ENCODE data around the gene GPM6B. TPM values are rescaled to one million over a fixed set of nuclear protein-coding genes. Genes with fewer than 3 reads are reported as not detected.

Gene GPM6B
- total RNA-seq, 1 experiment from 2014 or later = 225 TPM

DNA sequence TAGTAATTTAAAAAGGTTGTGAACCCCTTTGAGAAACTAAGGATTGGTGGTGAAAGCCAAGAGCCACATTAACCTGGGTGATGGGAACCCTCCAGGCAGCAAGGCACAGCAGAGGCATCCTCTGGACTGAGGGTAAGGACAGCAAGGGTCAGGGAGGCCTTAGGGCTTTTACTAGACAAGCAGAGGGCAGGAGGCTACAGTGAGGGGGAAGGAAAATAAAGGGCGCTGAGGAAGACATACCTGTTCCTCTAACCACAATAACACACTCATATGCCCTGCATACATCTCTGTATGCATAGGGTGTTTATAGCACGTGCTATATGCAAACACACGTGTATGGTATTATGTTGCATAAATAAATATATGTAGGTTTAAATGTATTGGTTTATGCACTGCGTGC, 18.7 kb downstream of the GPM6B start:
- no peak for DNase-seq
- Histone ChIP-seq H3K27me3 (ENCODE audit: control insufficient read depth, insufficient read depth, low read length) (no peaks in the 10 kb centered on the region), H3K36me3 (replicated peaks; ENCODE audit: control insufficient read depth, insufficient read depth, low read length) (no peaks in the 10 kb centered on the region), H3K4me3 (ENCODE audit: insufficient read depth, low read depth, low read length) (no peak overlapping the region)

GRCh38 chrX:13797512-13797911, 19.4 kb downstream of the GPM6B start:
- no peaks in the 10 kb centered on the region for H3K27me3 ChIP-seq (ENCODE audit: control insufficient read depth, insufficient read depth, low read length)
- H3K36me3 ChIP-seq (replicated peaks; ENCODE audit: control insufficient read depth, insufficient read depth, low read length) = no peaks in the 10 kb centered on the region
- no peak overlapping the region for H3K4me3 ChIP-seq (ENCODE audit: insufficient read depth, low read depth, low read length)
- DNase-seq = no peak

GRCh38 chrX:13794417-13794816, 22.5 kb downstream of the GPM6B start:
- no peak for DNase-seq
- no peaks in the 10 kb centered on the region for H3K36me3 ChIP-seq (replicated peaks; ENCODE audit: control insufficient read depth, insufficient read depth, low read length)
- no peaks in the 10 kb centered on the region for H3K27me3 ChIP-seq (ENCODE audit: control insufficient read depth, insufficient read depth, low read length)
- H3K4me3 ChIP-seq (ENCODE audit: insufficient read depth, low read depth, low read length) = no peak overlapping the region

DNA sequence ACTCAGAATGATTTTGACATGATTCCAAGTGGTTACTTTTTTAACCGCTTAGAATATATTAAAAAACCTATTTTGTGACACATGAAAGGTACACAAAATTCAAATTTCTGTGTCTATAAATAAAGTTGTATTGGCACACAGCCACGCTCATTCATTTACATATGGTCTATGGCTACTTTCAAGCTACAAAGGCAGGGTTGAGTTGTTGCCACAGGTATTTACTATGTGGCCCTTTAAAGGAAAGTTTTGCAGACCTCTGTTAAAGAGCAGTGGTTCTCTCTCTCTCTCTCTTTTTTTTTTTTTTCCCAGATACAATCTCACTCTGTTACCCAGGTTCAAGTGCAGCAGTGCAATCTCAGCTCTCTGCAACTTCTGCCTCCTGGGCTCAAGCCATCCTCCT, 23.0 kb downstream of the GPM6B start:
- Histone ChIP-seq H3K27me3 (ENCODE audit: control insufficient read depth, insufficient read depth, low read length) (no peaks in the 10 kb centered on the region), H3K4me3 (ENCODE audit: insufficient read depth, low read depth, low read length) (no peak overlapping the region), H3K36me3 (replicated peaks; ENCODE audit: control insufficient read depth, insufficient read depth, low read length) (no peaks in the 10 kb centered on the region)
- no peak for DNase-seq

DNA sequence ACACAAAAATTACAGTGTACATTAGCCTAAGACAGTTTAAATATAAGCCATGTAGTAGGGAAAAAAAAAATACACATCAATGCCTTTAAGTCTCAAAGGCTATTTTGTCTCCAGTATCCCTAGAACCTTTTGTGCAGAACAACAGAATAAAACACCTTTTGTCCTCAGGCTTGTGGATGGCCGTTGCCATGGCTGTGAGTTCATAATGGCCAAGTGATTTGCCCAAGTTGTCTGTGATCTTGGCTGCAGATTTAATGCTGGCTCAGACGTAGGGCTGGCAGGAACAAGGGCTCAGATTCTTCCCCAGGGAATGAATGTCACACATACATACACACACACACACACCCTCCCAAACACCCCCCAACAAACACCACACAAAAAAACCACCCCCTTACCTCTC, 25.3 kb downstream of the GPM6B start:
- Histone ChIP-seq H3K4me3 (ENCODE audit: insufficient read depth, low read depth, low read length) (no peak overlapping the region), H3K36me3 (replicated peaks; ENCODE audit: control insufficient read depth, insufficient read depth, low read length) (no peaks in the 10 kb centered on the region), H3K27me3 (ENCODE audit: control insufficient read depth, insufficient read depth, low read length) (no peaks in the 10 kb centered on the region)
- no peak for DNase-seq

DNA sequence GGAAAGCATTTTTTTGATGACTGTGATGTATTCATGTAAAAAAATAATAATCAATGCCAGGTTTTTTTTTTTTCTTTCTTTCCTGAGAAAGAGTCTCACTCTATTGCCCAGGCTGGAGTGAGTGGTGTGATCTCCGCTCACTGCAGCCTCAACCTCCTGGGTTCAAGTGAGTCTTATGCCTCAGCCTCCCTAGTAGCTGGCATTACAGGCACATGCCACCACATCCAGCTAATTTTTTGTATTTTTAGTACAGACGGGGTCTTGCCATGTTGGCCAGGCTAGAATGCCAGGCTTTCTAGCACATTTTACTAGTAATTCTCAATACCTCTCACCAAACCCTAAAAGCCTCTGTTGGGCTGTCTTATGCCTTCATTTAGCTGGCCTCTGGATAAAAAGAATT, 25.7 kb downstream of the GPM6B start:
- H3K36me3 ChIP-seq (replicated peaks; ENCODE audit: control insufficient read depth, insufficient read depth, low read length) = no peaks in the 10 kb centered on the region
- H3K27me3 ChIP-seq (ENCODE audit: control insufficient read depth, insufficient read depth, low read length) = no peaks in the 10 kb centered on the region
- DNase-seq = no peak
- no peak overlapping the region for H3K4me3 ChIP-seq (ENCODE audit: insufficient read depth, low read depth, low read length)

DNA sequence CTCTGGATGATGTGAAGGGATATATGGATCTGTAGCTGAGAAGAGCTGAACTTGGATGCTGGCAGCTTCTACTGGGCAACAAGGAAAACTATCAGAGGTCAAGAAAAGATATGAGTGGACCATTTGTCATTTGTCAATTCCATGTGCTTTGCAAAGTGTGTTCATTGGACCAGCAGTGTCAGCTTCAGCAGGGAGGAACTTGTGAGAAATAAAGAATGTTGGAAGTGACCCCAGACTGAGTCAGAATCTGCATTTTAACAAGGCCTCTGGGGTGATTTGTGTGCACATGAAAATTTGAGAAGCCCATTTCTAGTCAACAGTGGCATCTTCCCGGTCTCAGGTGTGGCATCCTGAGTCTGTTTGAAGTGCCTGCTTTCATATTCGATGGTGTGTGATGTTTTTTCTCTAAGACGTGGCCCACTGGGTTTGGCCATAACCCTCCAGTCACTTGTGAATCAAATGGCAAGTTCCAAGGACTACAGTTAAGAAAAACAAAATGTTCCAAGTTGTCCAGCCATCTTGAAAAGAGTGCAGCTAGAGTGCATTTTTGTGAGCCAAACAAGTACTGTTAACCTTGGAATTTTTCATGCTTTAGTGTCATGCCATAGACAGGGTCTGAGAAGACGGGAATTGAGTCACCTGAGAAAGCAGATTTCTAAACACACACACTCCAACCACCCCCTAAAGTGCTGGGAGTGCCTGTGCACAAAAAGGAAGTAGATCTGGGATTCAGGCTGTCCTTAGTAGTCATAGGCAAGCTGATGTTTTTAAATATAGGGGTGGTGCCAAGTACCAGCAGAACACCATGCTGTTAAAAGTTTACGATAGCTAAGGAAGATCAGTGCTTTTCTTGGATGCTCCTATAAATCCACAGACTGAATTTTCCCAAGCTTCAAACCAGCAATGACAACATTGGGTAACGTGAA, 26.4 kb downstream of the GPM6B start:
- no peak overlapping the region for H3K4me3 ChIP-seq (ENCODE audit: insufficient read depth, low read depth, low read length)
- no peaks in the 10 kb centered on the region for H3K27me3 ChIP-seq (ENCODE audit: control insufficient read depth, insufficient read depth, low read length)
- no peak for DNase-seq
- H3K36me3 ChIP-seq (replicated peaks; ENCODE audit: control insufficient read depth, insufficient read depth, low read length) = 0 out of 2 replicates have a peak, but pooled peaks cover under 1% of the 10 kb centered on the region

DNA sequence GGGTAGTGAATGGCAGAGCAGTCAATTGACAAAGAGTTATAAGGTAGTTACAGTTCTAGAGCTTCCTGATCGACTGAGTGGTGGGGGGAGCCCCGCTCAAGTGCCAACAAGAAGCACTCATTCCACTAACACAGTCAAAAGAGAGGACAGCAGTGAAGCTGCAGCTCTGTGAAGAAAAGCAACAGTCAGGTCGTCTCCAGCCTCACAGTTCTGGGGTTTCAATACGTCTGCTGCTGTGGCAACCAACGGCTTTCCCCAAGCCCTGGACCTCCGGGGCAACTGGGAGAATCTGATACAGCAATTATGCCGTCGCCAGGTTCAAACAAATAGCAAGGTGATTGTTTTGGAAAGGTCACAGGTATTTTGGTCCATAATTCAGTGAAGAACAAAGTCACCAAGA, 30.8 kb downstream of the GPM6B start:
- no peaks in the 10 kb centered on the region for H3K27me3 ChIP-seq (ENCODE audit: control insufficient read depth, insufficient read depth, low read length)
- peaks cover 14% of the 10 kb centered on the region for H3K36me3 ChIP-seq (replicated peaks; ENCODE audit: control insufficient read depth, insufficient read depth, low read length)

DNA sequence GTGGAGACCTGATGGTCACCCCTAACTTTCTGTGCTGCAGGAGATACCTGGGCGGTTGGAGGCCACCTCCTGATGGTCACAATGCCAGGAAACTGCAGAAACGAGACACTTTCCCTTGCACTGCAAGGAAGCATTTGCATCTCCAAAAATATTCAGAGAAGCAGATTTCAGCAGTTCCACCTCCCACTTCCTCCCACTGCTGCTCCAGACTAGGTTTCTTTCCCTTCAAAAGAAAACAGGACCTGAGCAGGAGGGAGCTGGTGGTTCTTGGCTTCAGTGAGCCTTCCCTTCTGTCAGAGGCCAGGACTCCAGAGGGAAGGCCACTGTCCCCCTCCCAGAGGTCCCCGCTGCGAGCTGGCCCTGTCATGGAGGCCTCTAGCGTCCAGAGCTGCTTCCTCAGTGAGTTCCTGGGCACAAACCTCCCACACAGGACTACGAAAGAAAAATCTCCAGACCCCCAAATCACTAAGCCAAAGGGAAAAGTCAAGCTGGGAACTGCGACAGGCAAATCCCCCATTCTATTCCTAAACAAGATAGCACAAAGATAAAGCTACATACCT, 35.9 kb downstream of the GPM6B start:
- DNase-seq = no peak
- Histone ChIP-seq H3K36me3 (replicated peaks; ENCODE audit: control insufficient read depth, insufficient read depth, low read length) (peaks cover 23% of the 10 kb centered on the region), H3K27me3 (ENCODE audit: control insufficient read depth, insufficient read depth, low read length) (no peaks in the 10 kb centered on the region), H3K4me3 (ENCODE audit: insufficient read depth, low read depth, low read length) (no peak overlapping the region)

More for the DNA sequence above, 30.8 kb downstream of the GPM6B start:
- no peak for DNase-seq
- H3K4me3 ChIP-seq (ENCODE audit: insufficient read depth, low read depth, low read length) = no peak overlapping the region

- no peaks in the 10 kb centered on the region for H3K27me3 ChIP-seq (ENCODE audit: control insufficient read depth, insufficient read depth, low read length)
- DNase-seq = peak; percentile 54
- peaks cover 24% of the 10 kb centered on the region for H3K36me3 ChIP-seq (replicated peaks; ENCODE audit: control insufficient read depth, insufficient read depth, low read length)
- H3K4me3 ChIP-seq (ENCODE audit: insufficient read depth, low read depth, low read length) = no peak overlapping the region
These were observed 38.0 kb downstream of the GPM6B start for GRCh38 chrX:13778916-13779315.

DNA sequence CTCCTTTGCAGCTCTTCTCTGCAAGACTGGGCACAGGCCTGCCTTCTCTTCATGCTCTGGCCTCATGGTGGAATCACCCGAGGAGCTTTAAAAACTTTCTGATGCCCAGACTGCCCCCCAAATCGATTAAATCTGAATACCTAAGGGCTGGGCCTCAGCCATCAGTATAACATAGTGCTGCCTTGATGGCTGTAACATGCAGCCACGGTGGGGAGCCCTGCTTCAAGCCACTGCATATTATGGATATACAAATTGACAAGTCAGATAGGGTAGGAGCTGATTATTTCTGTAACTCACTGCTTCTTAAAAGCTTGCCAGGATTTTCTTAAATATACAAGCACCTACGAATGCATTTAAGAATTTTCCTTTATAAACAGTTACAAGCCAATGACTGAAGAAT, 40.5 kb downstream of the GPM6B start:
- Histone ChIP-seq H3K36me3 (replicated peaks; ENCODE audit: control insufficient read depth, insufficient read depth, low read length) (peaks cover 22% of the 10 kb centered on the region), H3K4me3 (ENCODE audit: insufficient read depth, low read depth, low read length) (no peak overlapping the region), H3K27me3 (ENCODE audit: control insufficient read depth, insufficient read depth, low read length) (no peaks in the 10 kb centered on the region)
- no peak for DNase-seq

DNA sequence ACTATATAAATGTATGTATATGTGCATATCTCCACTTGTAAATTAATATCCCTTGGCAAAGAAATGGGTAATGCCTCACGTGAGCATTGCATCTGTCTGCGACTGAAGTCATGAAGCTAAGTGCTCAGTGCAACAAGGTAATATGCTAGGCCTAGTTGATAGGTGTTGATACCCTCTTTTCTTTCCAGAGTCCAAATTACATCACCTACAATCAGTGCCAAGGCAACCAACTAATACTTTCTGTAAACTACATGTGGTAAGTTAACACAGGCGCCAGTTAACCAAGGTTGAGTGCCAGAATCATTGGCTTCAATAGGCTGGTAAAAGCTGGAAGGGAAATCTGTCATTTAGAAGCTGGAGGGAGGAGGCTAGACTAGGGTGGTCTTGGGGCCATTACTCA, 41.1 kb downstream of the GPM6B start:
- no peaks in the 10 kb centered on the region for H3K27me3 ChIP-seq (ENCODE audit: control insufficient read depth, insufficient read depth, low read length)
- H3K4me3 ChIP-seq (ENCODE audit: insufficient read depth, low read depth, low read length) = no peak overlapping the region
- DNase-seq = no peak
- H3K36me3 ChIP-seq (replicated peaks; ENCODE audit: control insufficient read depth, insufficient read depth, low read length) = peaks cover 20% of the 10 kb centered on the region

- Histone ChIP-seq H3K4me3 (ENCODE audit: insufficient read depth, low read depth, low read length) (no peak overlapping the region), H3K27me3 (ENCODE audit: control insufficient read depth, insufficient read depth, low read length) (no peaks in the 10 kb centered on the region), H3K36me3 (replicated peaks; ENCODE audit: control insufficient read depth, insufficient read depth, low read length) (peaks cover 19% of the 10 kb centered on the region)
- no peak for DNase-seq
These were observed 42.2 kb downstream of the GPM6B start for GRCh38 chrX:13774696-13775095.

DNA sequence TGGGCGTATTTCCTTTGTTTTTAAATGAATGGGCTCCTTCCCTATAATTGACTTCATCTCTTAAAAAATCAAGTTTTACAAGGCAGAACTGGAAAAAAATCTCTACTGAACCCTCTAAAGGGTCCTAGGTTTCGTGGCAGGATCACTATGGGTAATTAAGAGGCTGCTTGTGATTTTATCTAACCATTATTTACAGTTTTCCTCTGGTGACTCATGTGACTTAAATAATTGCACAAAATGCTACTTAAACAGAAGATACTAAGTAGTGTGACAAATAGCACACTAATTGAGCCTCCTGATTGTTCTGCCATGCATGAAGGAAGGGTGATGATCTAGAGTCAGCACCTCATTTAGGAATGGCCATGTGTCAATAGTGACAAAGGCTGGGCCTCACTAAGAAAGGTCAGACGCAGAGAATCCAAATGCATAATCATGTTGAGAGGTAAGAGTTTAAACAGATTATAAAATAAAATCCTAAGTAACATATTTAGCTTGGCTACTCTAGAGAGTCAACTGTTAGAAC, 46.8 kb downstream of the GPM6B start:
- no peak overlapping the region for H3K4me3 ChIP-seq (ENCODE audit: insufficient read depth, low read depth, low read length)
- H3K27me3 ChIP-seq (ENCODE audit: control insufficient read depth, insufficient read depth, low read length) = no peaks in the 10 kb centered on the region
- H3K36me3 ChIP-seq (replicated peaks; ENCODE audit: control insufficient read depth, insufficient read depth, low read length) = peaks cover 9% of the 10 kb centered on the region; the same call in 1 of the 2 replicates
- DNase-seq = no peak

DNA sequence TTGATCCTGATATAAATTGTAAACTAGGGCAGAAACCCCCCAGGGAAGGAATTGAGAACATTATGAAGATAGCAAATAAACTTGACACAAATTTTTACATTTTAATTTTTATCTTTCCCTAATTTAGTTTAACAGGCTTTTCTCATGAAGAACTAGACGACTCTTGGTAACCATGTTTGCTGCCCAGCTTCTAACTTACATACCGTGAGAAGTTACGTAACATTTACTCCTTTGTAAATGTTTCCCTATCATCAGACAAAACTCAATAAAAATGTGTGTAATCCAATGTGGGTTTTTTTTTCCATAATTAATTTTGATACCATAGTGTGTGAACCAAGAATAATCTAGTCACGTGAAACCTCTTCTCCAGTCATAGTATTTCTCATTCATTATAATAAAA, 48.0 kb downstream of the GPM6B start:
- DNase-seq = no peak
- H3K36me3 ChIP-seq (replicated peaks; ENCODE audit: control insufficient read depth, insufficient read depth, low read length) = peaks cover 7% of the 10 kb centered on the region; the same call in 1 of the 2 replicates
- H3K4me3 ChIP-seq (ENCODE audit: insufficient read depth, low read depth, low read length) = no peak overlapping the region
- H3K27me3 ChIP-seq (ENCODE audit: control insufficient read depth, insufficient read depth, low read length) = no peaks in the 10 kb centered on the region
